HG03039 (cell line): Measurements from ENCODE around the gene ZHX3.

ENCODE experiments used
- ATAC-seq: cut with Tn5 transposase; IDR thresholded peaks from one replicate; pipeline ENCODE4 v1.9.1; 2021; ENCODE audit warnings: mild to moderate bottlenecking, moderate library complexity; ENCODE audit not compliant: unreplicated experiment

Gene ZHX3

DNA sequence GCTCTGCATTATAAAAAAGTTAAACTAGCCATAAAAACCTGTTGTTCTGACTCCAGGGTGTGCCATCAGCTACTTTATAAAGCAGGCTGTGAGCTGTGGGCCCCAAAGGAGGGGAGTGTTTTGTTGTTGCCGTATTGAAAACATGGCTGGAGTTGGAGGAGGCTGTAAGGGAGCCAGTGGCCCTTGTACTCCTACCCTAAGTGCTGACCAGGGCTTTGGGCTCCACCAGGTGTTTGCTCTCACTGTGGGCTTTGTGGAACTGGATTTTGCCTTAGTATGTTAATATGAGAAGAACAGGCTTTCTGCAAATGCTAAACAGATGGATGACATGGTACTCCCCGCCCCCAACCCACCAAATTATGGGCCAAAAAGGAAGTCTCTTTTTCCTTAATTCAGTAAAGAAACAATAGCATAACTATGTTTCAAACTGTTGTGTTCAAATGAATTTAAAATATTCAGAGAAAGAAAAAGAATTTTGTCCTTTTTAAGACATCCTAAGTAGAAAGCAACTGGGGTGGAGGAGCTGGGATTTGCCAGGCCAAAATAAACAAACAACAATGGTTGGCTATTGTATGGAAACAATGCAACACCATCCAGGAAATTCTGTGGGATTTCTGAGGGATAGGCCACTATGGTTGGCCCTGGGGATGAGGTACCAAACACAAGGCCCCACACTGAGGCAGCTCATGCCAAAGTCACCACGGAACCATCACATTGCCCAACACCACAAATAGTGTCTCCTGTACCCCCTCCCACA, 116.9 kb downstream of the ZHX3 start:
- ATAC-seq = no peak

DNA sequence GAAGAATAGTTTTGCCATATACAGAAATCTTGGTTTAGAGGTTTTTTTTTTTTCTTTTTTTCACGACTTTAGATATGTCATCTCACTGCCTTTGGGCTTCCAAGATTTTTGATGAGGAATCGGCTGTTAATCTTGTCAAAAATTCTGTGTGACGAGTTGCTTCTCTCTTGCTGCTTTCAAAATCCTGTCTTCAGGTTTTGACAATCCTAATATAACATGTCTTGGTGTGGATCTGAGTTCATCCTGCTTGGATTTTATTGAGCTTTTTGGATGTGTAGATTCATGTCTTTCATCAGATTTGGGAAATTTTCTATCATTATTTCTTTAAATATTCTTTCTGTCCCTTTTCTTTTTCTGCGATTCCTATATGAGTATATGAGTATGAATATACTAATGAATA, 119.1 kb downstream of the ZHX3 start:
- no peak for ATAC-seq

- ATAC-seq = no peak
These were observed 120.8 kb downstream of the ZHX3 start for GRCh38 chr20:41196653-41197225.

DNA sequence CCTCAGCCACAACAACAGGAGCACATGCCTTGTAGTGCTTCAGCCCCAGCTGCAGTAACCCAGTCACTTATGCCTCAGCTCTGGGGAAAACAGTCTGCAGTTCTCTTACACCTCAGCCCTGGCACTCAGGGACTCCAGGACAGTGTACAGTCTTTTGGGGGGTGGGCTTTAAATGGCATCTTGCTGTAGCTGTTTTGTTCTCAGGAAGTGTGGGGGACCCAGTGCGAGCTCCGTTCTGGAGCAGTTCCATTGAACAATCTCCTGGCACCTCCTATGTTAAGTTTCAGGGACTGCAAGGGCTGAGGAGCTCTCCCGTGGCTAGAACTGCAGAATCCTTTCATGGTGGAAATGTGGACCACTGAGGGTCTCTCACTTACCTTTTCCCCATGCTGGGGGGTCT, 125.0 kb downstream of the ZHX3 start:
- ATAC-seq = no peak

GRCh38 chr20:41191562-41192500, 125.7 kb downstream of the ZHX3 start:
- no peak for ATAC-seq

DNA sequence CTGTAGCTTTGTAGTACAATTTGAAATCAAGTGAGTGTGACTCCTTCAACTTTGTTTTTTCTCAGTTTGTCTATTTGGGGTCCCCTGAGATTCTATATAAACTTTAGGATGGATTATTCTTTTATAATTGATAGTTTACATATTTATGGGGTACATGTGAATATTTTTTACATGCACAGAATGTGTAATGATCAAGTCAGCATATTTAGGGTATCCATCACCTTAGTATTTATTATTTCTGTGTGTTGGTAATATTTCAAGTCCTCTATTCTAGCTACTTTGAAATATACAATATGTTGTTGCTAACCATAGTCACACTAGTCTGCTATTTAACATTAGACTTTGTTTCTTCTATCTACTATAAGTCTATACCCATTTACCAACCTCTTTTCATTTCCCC, 129.9 kb downstream of the ZHX3 start:
- no peak for ATAC-seq

DNA sequence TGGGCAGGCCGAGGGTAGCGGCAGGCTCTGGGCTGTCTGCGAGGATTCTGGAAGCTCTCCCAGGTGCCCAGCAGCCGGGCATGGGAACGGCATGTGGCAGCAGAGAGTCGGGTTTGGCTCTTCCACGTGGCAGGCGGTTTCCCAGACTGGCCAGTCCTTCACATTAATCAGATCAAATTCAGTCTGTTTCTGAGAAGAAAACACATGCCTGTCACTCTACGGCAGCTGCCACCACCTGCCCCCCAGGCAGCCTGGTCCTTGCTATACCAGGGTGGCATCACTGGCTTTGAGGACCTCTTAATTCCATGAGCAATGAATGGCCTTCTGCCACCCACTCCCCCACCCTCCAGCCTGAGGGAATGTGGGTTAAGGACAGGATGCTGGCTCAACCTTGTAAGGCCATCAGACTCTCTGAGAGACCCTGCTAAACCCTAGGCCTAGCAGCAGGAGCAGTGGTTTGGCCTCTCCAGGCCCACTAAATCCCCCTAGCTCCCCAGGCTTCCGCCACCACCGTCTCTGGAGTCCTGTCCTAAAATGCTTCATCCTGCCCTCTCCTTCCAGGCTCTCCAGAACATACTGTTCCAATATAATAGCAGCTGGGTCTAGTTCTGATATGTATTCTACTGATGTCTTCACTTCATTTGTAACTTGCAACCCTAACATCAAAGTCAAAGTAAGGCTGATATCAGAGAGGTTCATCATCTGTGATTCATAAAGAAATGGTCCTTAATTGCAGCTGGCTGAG, 132.3 kb downstream of the ZHX3 start:
- ATAC-seq = no peak

DNA sequence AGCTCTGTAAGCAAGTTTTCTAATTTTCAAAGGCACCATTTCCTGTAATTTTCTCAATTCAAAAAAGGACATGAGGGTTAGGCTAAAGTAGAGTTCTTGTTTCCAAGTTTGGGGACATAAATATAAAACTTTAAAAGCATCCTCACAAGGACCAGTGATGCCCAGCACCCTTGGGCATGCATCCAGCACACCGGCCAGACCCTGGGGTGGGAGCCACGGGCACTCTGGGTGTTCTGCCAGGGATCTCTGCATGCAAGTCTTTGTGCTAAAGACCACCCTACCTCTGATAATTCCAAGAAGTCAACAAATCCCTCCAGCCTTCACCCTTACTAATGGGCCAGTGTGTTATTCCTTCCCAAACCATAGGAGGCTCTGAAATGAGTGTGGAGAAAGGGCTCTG, 133.7 kb downstream of the ZHX3 start:
- ATAC-seq = no peak

- ATAC-seq = no peak
These were observed 134.1 kb downstream of the ZHX3 start for GRCh38 chr20:41183391-41183790.

DNA sequence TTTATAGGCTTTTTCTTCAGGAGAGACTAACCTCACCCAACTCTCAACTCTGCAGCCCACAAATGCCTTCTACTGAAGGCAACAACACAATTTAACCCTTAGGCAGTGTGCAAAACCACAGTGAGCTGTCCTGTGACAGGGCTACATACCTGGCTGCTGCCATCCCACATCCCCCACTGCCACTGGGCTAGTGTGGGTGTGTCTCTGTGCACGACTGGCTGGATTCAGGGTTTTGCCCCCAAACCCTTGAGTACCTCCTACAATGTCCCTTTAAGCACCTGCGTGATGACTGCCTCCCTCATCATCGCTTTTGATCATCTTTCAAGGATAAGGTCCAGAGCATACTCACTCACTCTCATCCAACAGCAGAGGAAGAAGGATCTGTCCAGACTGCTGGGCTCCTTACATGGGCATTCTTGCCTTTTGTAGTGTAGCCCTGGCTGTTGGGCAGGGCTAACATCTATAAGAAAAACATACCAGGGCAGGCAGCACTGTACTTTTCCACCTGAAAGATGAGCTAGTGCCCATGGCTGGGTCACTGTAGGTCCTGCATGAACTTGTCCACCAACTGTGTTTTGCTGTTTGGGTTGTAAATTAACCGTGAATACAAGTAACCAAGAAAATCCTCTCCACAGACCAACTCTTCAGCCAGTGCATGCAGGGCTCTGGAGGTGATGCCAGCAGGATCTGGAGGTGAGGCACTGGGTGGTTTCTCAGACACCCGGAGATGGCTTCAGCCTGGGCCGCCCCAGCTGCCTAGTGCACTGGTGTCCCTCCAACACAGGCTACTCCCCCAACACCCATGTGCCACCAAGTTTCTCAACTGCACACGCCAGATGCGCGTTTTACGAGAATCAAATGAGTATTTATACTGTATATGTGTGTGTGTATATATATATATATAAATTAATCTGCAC, 135.0 kb downstream of the ZHX3 start:
- no peak for ATAC-seq

GRCh38 chr20:41181567-41181966, 136.0 kb downstream of the ZHX3 start:
- ATAC-seq = no peak

DNA sequence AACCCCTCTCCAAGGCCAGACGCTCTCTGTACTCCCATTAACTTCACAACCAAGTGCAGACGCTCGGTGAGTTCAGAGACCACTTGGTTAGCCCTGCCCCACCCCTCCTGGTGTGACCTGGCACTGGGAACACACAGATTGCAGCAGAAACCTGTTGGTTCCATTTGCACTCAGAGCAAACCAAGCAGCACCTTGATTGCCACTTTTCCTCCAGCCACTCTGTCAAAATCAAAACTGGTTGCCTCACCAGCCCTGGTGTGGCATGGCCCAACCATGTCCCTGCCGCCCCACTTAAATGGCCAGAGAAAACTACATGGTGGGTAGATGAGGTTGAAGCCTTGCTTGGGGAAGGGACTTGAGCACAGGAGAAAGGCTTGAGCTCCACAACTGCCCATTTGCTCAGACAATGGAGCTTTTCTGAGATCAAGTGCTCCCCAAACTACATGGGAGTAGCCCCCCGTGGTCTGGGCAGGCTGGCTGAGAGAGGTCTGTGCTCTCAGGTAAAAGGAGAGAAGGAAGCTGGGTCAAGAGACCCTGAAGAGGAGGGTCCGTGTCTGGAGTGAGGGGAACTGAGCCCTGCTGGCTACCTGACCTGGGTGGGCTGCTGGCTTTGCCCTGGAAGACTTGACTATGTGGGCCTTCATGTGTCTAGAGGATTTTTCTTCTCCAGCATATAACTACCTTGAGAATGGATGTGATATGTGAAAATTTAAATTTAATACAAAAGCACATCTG, 136.8 kb downstream of the ZHX3 start:
- no peak for ATAC-seq

DNA sequence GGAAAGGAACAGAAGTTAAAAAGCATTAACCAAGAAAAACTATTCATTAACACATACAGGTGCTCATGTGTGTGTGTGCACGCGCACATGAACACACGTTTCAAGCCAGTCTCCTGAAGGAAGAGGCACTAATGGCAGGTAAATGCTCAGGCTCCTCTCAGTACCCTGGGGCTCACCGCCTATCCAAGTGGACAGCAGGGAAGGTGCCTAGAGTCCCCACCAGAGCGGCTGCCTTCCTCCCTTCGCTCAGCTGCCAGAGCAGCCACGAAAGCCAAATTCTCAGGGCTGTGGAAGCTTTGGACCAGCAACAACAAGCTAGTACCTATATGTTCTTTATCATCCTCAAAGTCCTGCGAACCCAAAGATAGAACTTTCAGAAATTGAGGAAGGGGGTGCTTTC, 137.6 kb downstream of the ZHX3 start:
- ATAC-seq = no peak

DNA sequence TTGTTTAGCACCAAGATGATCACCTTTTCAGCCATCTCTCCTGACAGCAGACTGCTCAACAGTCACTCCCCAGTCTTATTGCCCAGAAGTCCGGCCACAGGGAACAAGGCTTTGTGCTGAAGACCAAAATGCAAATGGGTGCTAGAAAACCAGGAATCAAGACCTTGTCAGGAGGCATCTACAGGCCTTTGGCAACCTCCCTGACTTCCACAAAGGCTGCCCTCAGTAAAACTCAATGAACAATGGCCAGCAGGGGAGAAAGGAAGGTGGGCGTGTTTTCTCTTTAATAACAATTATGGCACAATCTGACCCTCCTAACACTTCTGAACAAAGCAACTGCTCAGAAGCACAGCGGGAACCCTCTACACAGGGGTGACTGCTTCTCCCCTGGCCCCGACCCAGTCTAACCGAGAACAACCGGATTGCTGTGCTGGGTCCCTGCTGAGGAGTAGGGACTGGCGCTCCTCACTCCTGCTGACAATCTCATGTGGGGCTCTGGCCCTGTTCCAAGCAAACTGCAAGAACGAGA, 138.6 kb downstream of the ZHX3 start:
- no peak for ATAC-seq

- no peak for ATAC-seq
These were observed 139.0 kb downstream of the ZHX3 start for GRCh38 chr20:41178495-41178894.

DNA sequence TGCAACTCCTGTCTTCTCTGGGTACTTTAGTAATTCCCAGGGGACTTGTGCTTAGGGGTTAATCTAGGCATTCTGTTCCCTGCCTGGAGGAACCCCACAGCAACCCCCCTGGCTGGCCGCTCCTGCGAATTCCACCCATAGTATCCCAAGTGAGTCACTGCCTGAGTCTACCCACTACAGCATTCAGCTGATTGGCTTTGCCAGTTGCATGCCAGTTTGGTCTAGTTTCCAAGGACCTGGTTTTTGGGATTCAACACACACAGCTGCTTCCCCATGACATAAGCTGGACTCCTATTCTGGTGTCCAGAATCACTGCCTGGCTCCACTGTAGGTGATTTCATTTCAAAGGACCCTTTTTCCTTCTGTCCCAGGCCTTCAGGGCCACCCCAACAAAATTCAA, 139.9 kb downstream of the ZHX3 start:
- no peak for ATAC-seq

DNA sequence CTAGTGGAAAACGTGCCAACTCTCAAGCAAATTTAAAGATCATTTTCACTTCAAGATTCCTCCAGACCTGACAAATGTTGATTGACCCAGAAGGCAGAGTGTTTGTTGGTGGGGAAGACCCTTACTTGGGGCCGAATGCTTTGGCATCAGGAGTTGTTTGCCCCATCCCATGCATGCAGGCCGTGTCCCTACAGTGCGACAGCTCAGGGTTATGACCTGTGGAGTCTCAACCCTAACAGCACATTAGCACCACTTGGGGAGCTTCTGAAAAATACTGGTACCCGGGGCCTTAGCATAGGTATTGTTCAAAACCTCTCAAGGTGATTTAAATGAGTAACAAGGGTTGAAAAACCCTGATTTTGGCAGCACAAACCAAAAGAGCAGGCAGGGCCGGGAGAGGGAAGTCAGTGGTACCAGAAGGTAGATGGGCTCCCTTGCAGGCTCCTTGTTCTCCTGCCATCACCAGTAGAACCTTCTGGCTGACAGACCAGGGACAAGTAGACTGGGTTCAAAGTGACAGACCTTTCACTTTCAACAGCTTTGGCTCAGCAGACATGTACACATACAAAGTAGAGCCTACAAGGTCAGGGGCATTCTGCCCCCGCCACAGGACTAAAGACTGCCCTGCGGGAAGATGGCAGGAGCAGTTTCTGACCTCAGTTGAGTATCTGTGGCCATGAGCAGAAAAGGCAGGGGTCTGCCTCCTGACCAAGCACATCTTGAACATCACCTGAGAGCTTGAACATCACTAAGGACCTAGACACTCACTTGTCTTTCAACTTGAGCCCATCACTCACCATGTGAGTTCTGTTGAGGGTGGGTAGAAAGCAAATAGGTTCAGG, 140.6 kb downstream of the ZHX3 start:
- ATAC-seq = no peak

DNA sequence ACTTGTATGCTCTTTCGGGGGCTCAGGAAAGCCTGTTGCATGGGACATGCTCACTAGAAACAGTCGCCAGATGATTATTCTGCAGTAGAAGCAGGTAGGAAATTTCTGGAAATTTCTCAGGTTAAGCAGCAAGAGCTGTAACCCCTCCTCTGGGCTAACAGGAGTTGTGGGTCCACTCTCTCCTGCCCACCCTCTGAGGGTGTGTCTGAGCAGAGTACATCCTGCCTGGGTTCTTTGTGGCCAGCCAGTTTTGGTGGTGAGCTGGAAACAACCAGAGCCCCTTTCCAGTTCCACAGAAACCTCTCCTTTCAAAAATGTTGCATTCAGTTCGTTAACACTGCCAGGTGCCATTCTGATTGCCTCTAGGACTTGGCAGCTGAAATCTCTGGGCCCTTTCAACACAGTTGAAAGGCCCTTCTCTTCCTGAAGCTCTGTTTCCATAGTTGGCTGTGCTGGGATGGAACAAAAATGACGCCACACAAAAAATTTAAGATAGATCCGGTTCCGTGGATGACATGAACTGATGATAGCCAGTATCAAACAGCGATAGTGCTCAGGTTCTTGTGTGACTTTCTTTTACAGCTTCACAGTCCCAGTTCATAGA, 141.7 kb downstream of the ZHX3 start:
- ATAC-seq = no peak
